22Rv1 (cell line): Measurements from ENCODE around the gene DCAF11.
A peak's percentile ranks its signal among the peaks of the same experiment; 100 is the strongest.

Experiments used
- H3K27ac ChIP-seq: fragments of 450-650 bp; 2 replicates; pipeline ENCODE4 v1.5.1; 2017
- CTCF ChIP-seq: fragments of 450-650 bp; IDR thresholded peaks from 2 replicates; pipeline ENCODE4 v1.5.1; 2017; ENCODE audit warnings: mild to moderate bottlenecking
- ZFX ChIP-seq: fragments of 450-650 bp; IDR thresholded peaks from 2 replicates; pipeline ENCODE4 v1.6.1; 2017; ENCODE audit warnings: antibody characterized with exemption, borderline replicate concordance

DCAF11 gene

GRCh38 chr14:24117179-24117578 lies 2.6 kb downstream of the DCAF11 start:
- no peak overlapping the region for H3K27ac ChIP-seq
- no peak for TF ChIP-seq ZFX

GRCh38 chr14:24119691-24120090 lies 5.1 kb downstream of the DCAF11 start:
- TF ChIP-seq CTCF (no peak), ZFX (no peak)
- H3K27ac ChIP-seq = no peak overlapping the region

GRCh38 chr14:24121210-24121609 lies 6.6 kb downstream of the DCAF11 start:
- H3K27ac ChIP-seq = no peak overlapping the region
- TF ChIP-seq CTCF = no peak
- no peak for TF ChIP-seq ZFX

GRCh38 chr14:24122416-24122815 lies 7.8 kb downstream of the DCAF11 start:
- no peak overlapping the region for H3K27ac ChIP-seq
- TF ChIP-seq CTCF (no peak), ZFX (no peak)

- H3K27ac ChIP-seq = 0 out of 2 replicates have a peak overlapping the region, but pooled peaks have one; percentile 29
- no peak for TF ChIP-seq ZFX
- no peak for TF ChIP-seq CTCF
Observed at GRCh38 chr14:24122898-24123297, 8.3 kb downstream of the DCAF11 start.

GRCh38 chr14:24123424-24124417 lies 9.1 kb downstream of the DCAF11 start:
- 0 out of 2 replicates have a peak overlapping the region, but pooled peaks have one; percentile 29 for H3K27ac ChIP-seq
- TF ChIP-seq ZFX = no peak
- no peak for TF ChIP-seq CTCF

GRCh38 chr14:24126939-24127338 lies 12.4 kb downstream of the DCAF11 start:
- H3K27ac ChIP-seq = no peak overlapping the region
- TF ChIP-seq ZFX (no peak), CTCF (no peak)
